ENCODE data around the gene C10orf88. TPM values are rescaled to one million over a fixed set of nuclear protein-coding genes. Genes with fewer than 3 reads are reported as not detected.
"Not testable (repeated sequence)": the region's sequence is repeated elsewhere in the genome, so short reads cannot be mapped to it uniquely, and the experiment has no call there.

Gene C10orf88
- polyA plus RNA-seq, 4 donors, result 2.7 to 9.1 (median 4.8) TPM

DNA sequence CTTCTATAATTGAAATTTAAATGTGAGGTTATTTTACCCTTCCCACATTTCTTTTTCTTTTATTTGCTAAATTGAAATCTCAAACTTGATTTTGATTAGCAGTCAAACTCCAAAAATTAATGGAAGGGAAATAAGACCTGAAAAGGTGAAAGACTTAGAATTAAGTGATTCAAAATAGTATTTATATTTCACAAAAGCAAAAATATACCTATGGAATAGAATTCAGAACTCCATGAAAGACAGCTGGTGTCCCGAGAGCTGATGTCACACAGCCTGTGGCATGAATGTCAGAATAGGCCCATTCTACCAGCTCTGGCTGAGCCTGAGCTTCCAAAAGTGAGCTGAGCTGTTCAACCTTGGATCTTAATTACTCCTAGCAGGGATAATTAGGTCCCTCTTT is 43.7 kb downstream of the C10orf88 start, which contains the start of gene FAM24A:
Gene FAM24A, plus strand, starts transcription at position 301 of the 400 bp plus-strand sequence. CDS start 1,025 bp downstream, outside the sequence.
- no peaks in the 10 kb centered on the region for H3K9me3 ChIP-seq (ENCODE audit: control insufficient read depth in 2 of 2, insufficient read depth in 1 of 2, low read depth in 1 of 2, low read length in 1 of 2)
- no peak within 1 kb of the TSS for H3K27ac ChIP-seq (ENCODE audit: low read depth in 1 of 3, low read length in 2 of 3)
- no peaks in the 10 kb centered on the region for H3K27me3 ChIP-seq (ENCODE audit: control insufficient read depth in 3 of 3, insufficient read depth in 3 of 3, low read length in 3 of 3)
- no peaks in the 10 kb centered on the region for H3K36me3 ChIP-seq (ENCODE audit: control insufficient read depth in 3 of 3, insufficient read depth in 2 of 3, low read depth in 1 of 3, low read length in 3 of 3)
- DNase-seq (no peak), FAIRE-seq (no peak)
- 76 to 86% (median 80%) methylated on average over 1 of the region's 1 CpG for WGBS, 3 donors
- no peaks in the 10 kb centered on the region for H3K4me1 ChIP-seq (ENCODE audit: control insufficient read depth in 3 of 3, insufficient read depth in 2 of 3, low read depth in 1 of 3, low read length in 2 of 3)
- no peak within 1 kb of the TSS for H3K4me3 ChIP-seq (ENCODE audit: low read depth in 1 of 3, low read length in 3 of 3)

DNA sequence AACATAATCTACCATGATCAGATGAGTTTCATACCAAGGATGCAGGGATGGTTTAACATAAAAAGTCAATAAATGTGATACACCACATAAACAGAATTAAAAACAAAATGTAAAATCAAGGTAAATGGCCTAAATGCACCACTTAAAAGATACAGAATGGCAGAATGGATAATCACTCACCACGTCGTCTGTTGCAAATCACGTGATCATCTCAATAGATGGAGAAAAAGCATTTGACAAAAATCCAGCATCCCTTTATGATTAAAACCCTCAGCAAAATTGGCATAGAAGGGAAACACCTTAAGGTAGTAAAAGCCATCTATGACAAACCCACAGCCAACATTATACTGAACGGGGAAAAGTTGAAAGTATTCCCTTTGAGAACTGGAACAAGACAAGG is 50.2 kb downstream of the C10orf88 start:
- FAIRE-seq; H3K27me3 ChIP-seq (ENCODE audit: control insufficient read depth in 3 of 3, insufficient read depth in 3 of 3, low read length in 3 of 3); H3K36me3 ChIP-seq (ENCODE audit: control insufficient read depth in 3 of 3, insufficient read depth in 2 of 3, low read depth in 1 of 3, low read length in 3 of 3); DNase-seq; H3K9me3 ChIP-seq (ENCODE audit: control insufficient read depth in 2 of 2, insufficient read depth in 1 of 2, low read depth in 1 of 2, low read length in 1 of 2); H3K4me3 ChIP-seq (ENCODE audit: low read depth in 1 of 3, low read length in 3 of 3); H3K4me1 ChIP-seq (ENCODE audit: control insufficient read depth in 3 of 3, insufficient read depth in 2 of 3, low read depth in 1 of 3, low read length in 2 of 3); H3K27ac ChIP-seq (ENCODE audit: low read depth in 1 of 3, low read length in 2 of 3): not testable (repeated sequence)
- 78 to 80% (median 78%) methylated on average over 4 of the region's 4 CpGs for WGBS, 3 donors

DNA sequence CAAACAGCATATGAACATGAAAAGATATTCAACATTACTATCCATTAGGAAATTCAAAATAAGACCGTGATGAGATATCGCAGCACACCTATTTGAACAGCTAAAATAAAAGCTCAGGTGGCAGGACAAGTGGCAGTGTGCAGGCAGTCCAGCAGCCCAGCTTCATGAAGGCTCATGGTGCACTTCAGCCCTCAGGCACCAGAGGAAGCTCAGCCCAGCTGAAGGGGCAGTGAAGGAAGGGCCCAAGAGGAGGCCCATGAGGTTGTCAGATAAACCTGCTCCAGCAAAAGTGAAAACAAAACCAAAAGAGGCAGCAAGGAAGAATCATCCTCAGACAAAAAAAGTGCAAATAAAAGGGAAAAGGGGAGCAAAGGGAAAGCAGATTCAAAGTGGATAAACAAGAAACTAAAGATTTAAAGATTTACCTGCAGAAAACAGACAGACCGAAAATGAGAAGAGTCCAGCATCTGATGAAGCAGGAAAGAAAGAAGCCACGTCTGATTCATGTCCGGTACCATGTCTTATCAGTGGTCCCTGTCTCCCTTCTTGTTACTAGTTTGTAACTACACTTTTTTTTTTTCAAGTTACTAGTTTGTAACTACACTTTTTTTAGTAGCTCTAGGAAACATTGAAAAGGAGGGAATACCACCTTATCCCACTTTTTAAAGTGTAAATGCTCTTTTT is 59.6 kb downstream of the C10orf88 start:
- H3K27ac ChIP-seq (ENCODE audit: low read depth in 1 of 3, low read length in 2 of 3), result no peak overlapping the region
- WGBS, 3 donors, result 82 to 89% (median 88%) methylated on average over 5 of the region's 5 CpGs
- H3K4me3 ChIP-seq (ENCODE audit: low read depth in 1 of 3, low read length in 3 of 3), result no peak overlapping the region
- FAIRE-seq (no peak), DNase-seq (no peak)
- H3K4me1 ChIP-seq (ENCODE audit: control insufficient read depth in 3 of 3, insufficient read depth in 2 of 3, low read depth in 1 of 3, low read length in 2 of 3), result no peaks in the 10 kb centered on the region
- H3K36me3 ChIP-seq (ENCODE audit: control insufficient read depth in 3 of 3, insufficient read depth in 2 of 3, low read depth in 1 of 3, low read length in 3 of 3), result no peaks in the 10 kb centered on the region
- no peaks in the 10 kb centered on the region for H3K9me3 ChIP-seq (ENCODE audit: control insufficient read depth in 2 of 2, insufficient read depth in 1 of 2, low read depth in 1 of 2, low read length in 1 of 2)
- H3K27me3 ChIP-seq (ENCODE audit: control insufficient read depth in 3 of 3, insufficient read depth in 3 of 3, low read length in 3 of 3), result no peaks in the 10 kb centered on the region

DNA sequence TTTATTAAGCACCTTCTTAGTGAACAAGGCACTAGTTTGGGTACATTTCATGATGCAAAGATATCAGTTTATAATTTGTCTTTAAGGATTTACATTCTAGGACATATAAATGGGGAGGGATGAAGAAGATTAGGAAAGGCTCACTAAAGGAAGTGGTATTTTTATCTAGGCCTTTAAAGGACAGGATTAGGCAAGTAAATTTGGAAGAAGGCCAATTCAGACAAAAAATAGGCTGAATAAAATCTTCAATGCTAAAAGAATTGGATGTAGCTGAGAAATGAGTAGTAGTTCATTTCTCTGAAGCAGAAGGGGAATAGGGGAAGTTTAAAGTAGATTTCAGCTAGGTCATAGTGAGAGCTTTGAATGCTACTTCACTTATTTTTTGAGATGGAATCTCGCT is 69.9 kb downstream of the C10orf88 start:
- no peaks in the 10 kb centered on the region for H3K4me1 ChIP-seq (ENCODE audit: control insufficient read depth in 3 of 3, insufficient read depth in 2 of 3, low read depth in 1 of 3, low read length in 2 of 3)
- H3K27me3 ChIP-seq (ENCODE audit: control insufficient read depth in 3 of 3, insufficient read depth in 3 of 3, low read length in 3 of 3), result no peaks in the 10 kb centered on the region
- H3K27ac ChIP-seq (ENCODE audit: low read depth in 1 of 3, low read length in 2 of 3), result no peak overlapping the region
- H3K36me3 ChIP-seq (ENCODE audit: control insufficient read depth in 3 of 3, insufficient read depth in 2 of 3, low read depth in 1 of 3, low read length in 3 of 3), result no peaks in the 10 kb centered on the region
- 60 to 95% (median 94%) methylated on average over 1 of the region's 1 CpG for WGBS, 3 donors
- no peaks in the 10 kb centered on the region for H3K9me3 ChIP-seq (ENCODE audit: control insufficient read depth in 2 of 2, insufficient read depth in 1 of 2, low read depth in 1 of 2, low read length in 1 of 2)
- FAIRE-seq (no peak), DNase-seq (no peak)
- no peak overlapping the region for H3K4me3 ChIP-seq (ENCODE audit: low read depth in 1 of 3, low read length in 3 of 3)

DNA sequence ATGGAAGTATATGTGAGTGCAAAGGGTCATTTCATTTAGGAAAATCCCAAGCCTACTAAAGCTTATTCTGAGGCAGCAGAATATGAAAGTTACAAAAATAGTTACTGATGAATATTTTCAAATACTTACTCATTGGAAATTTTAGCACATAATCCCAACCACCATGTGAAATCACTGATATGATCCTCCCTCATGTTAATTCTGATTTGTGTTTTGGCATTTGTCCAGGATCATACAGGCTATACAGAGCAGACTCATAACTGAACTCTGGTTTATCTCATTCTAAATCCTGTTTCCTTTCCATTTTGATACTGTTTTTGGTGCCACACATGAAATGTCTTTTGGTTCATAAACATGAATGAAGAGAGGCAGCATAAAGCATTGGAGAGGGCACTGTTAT is 71.3 kb downstream of the C10orf88 start:
- no peak for FAIRE-seq
- H3K27me3 ChIP-seq (ENCODE audit: control insufficient read depth in 3 of 3, insufficient read depth in 3 of 3, low read length in 3 of 3), result no peaks in the 10 kb centered on the region

More for the DNA sequence above, 71.3 kb downstream of the C10orf88 start:
- Histone ChIP-seq H3K36me3 (ENCODE audit: control insufficient read depth in 3 of 3, insufficient read depth in 2 of 3, low read depth in 1 of 3, low read length in 3 of 3) (no peaks in the 10 kb centered on the region), H3K4me1 (ENCODE audit: control insufficient read depth in 3 of 3, insufficient read depth in 2 of 3, low read depth in 1 of 3, low read length in 2 of 3) (no peaks in the 10 kb centered on the region), H3K27ac (ENCODE audit: low read depth in 1 of 3, low read length in 2 of 3) (no peak overlapping the region), H3K9me3 (ENCODE audit: control insufficient read depth in 2 of 2, insufficient read depth in 1 of 2, low read depth in 1 of 2, low read length in 1 of 2) (no peaks in the 10 kb centered on the region), H3K4me3 (ENCODE audit: low read depth in 1 of 3, low read length in 3 of 3) (no peak overlapping the region)
- DNase-seq, result no peak

Other genes with a start within 250 kb of the C10orf88 start
- gene CUZD1, start 108.4 kb downstream of the C10orf88 start, polyA plus RNA-seq, result 1 to 10 TPM in 2 of 4 donors, under 1 TPM in 2; 0.67 to 3.2 (median 1.5) TPM
- gene FAM24B, start 74.6 kb downstream of the C10orf88 start, polyA plus RNA-seq, result 1 to 10 TPM in 2 of 4 donors, not detected in 2; 3.9 to 5.7 TPM
- not detected for gene FAM24A, start 43.6 kb downstream of the C10orf88 start, polyA plus RNA-seq
- 1 to 10 TPM; 1.4 to 6.1 (median 2.9) TPM for gene PSTK, start 26.2 kb upstream of the C10orf88 start, polyA plus RNA-seq
- gene IKZF5, start 54.6 kb upstream of the C10orf88 start, polyA plus RNA-seq, result 10 to 100 TPM in 2 of 4 donors, 1 to 10 TPM in 2; 5.1 to 17.3 (median 12.0) TPM
- 10 to 100 TPM in 3 of 4 donors, 1 to 10 TPM in 1; 7.7 to 26.4 (median 13.5) TPM for gene ACADSB, start 54.8 kb upstream of the C10orf88 start, polyA plus RNA-seq
- under 1 TPM in 2 of 4 donors, not detected in 2; 0.31 to 0.51 TPM for gene HMX3, start 181.7 kb upstream of the C10orf88 start, polyA plus RNA-seq
- under 1 TPM in 2 of 4 donors, not detected in 2; 0.12 to 0.48 TPM for gene HMX2, start 193.9 kb upstream of the C10orf88 start, polyA plus RNA-seq
- gene BUB3, start 200.2 kb upstream of the C10orf88 start, polyA plus RNA-seq, result 10 to 100 TPM; 37.6 to 83.6 (median 63.8) TPM

Data from small intestine (tissue), 7 donors.